ENCODE measurements around the gene TBC1D1.
A peak's percentile ranks its signal among the peaks of the same experiment; 100 is the strongest.

Gene TBC1D1

DNA sequence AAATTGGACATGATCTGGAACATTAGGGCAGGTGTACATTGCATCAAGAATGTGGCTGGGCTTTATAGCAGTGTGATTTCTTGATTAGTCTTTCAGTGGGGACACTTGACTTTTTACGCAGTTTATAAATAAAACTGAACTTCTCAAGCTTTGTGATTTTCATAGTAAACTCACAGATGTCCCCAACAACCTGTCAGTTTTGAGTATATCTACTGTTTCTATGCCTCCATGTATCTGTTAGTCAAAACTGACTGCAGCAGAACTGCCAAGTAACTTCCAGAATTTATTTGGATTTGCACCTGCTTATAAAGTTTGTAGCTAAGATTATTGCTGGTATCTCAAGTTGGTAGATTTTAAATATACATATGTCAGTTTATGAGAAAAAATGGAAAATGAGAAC, 89.4 kb downstream of the TBC1D1 start:
- no peak overlapping the region for H3K4me3 Mint-ChIP-seq
- ATAC-seq (replicated peaks; ENCODE audit: extremely low read depth, poor library complexity, severe bottlenecking) = no peak
- no peaks in the 10 kb centered on the region for H3K36me3 Mint-ChIP-seq (ENCODE audit: insufficient read depth)
- DNase-seq (ENCODE audit: low spot score in 2 of 2) = no peak
- H3K4me1 Mint-ChIP-seq = peaks cover 23% of the 10 kb centered on the region
- H3K27ac Mint-ChIP-seq (ENCODE audit: low read depth) = no peak overlapping the region
- H3K27me3 Mint-ChIP-seq = no peaks in the 10 kb centered on the region
- H3K9me3 Mint-ChIP-seq = no peaks in the 10 kb centered on the region

- Mint-ChIP-seq H3K36me3 (ENCODE audit: insufficient read depth) (no peaks in the 10 kb centered on the region), H3K27me3 (no peaks in the 10 kb centered on the region), H3K9me3 (no peaks in the 10 kb centered on the region), H3K4me3 (no peak overlapping the region), H3K4me1 (peaks cover 29% of the 10 kb centered on the region), H3K27ac (ENCODE audit: low read depth) (no peak overlapping the region)
- DNase-seq (ENCODE audit: low spot score in 2 of 2) (no peak), ATAC-seq (replicated peaks; ENCODE audit: extremely low read depth, poor library complexity, severe bottlenecking) (no peak)
Observed at GRCh38 chr4:37981425-37981824, 90.5 kb downstream of the TBC1D1 start.

GRCh38 chr4:37981844-37982720, 91.2 kb downstream of the TBC1D1 start:
- peak overlapping the region; percentile 8 for H3K27ac Mint-ChIP-seq (ENCODE audit: low read depth)
- no peak for ATAC-seq (replicated peaks; ENCODE audit: extremely low read depth, poor library complexity, severe bottlenecking)
- no peaks in the 10 kb centered on the region for H3K9me3 Mint-ChIP-seq
- H3K36me3 Mint-ChIP-seq (ENCODE audit: insufficient read depth) = no peaks in the 10 kb centered on the region
- no peak for DNase-seq (ENCODE audit: low spot score in 2 of 2)
- H3K4me3 Mint-ChIP-seq = no peak overlapping the region
- no peaks in the 10 kb centered on the region for H3K27me3 Mint-ChIP-seq
- peaks cover 29% of the 10 kb centered on the region for H3K4me1 Mint-ChIP-seq

DNA sequence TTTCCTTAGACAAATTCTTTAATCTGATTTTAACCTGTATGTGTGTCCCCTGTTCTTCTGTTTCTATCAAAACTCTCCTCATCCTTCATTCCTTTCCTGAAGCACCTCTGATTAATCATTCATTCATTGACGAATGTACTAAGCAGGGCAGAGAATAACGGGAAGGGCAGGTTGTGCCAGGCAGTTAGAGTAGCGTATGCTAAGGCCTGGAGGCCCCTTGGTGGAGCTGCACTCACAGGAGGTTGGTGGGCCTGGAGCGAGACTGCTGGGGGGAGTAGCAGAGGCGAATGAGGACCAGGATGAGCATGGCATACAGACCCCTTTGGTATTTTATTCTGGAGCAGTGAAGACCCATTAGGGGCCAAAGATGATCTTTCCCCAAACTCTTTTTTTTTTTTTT, 91.9 kb downstream of the TBC1D1 start:
- no peaks in the 10 kb centered on the region for H3K27me3 Mint-ChIP-seq
- no peak overlapping the region for H3K4me3 Mint-ChIP-seq
- no peaks in the 10 kb centered on the region for H3K9me3 Mint-ChIP-seq
- ATAC-seq (replicated peaks; ENCODE audit: extremely low read depth, poor library complexity, severe bottlenecking) (no peak), DNase-seq (ENCODE audit: low spot score in 2 of 2) (no peak)
- H3K36me3 Mint-ChIP-seq (ENCODE audit: insufficient read depth) = no peaks in the 10 kb centered on the region
- H3K27ac Mint-ChIP-seq (ENCODE audit: low read depth) = peak overlapping the region; percentile 8
- H3K4me1 Mint-ChIP-seq = peaks cover 34% of the 10 kb centered on the region

GRCh38 chr4:37983951-37984350, 93.1 kb downstream of the TBC1D1 start:
- peaks cover 35% of the 10 kb centered on the region for H3K4me1 Mint-ChIP-seq
- no peak for ATAC-seq (replicated peaks; ENCODE audit: extremely low read depth, poor library complexity, severe bottlenecking)
- H3K9me3 Mint-ChIP-seq = no peaks in the 10 kb centered on the region
- H3K27ac Mint-ChIP-seq (ENCODE audit: low read depth) = no peak overlapping the region
- no peak for DNase-seq (ENCODE audit: low spot score in 2 of 2)
- H3K36me3 Mint-ChIP-seq (ENCODE audit: insufficient read depth) = no peaks in the 10 kb centered on the region
- H3K27me3 Mint-ChIP-seq = no peaks in the 10 kb centered on the region
- no peak overlapping the region for H3K4me3 Mint-ChIP-seq

GRCh38 chr4:37985730-37986275, 94.9 kb downstream of the TBC1D1 start:
- H3K27ac Mint-ChIP-seq (ENCODE audit: low read depth) = no peak overlapping the region
- no peaks in the 10 kb centered on the region for H3K36me3 Mint-ChIP-seq (ENCODE audit: insufficient read depth)
- H3K9me3 Mint-ChIP-seq = no peaks in the 10 kb centered on the region
- no peaks in the 10 kb centered on the region for H3K27me3 Mint-ChIP-seq
- H3K4me1 Mint-ChIP-seq = peaks cover 38% of the 10 kb centered on the region
- H3K4me3 Mint-ChIP-seq = no peak overlapping the region
- no peak for ATAC-seq (replicated peaks; ENCODE audit: extremely low read depth, poor library complexity, severe bottlenecking)
- no peak for DNase-seq (ENCODE audit: low spot score in 2 of 2)

- Mint-ChIP-seq H3K4me1 (peaks cover 19% of the 10 kb centered on the region), H3K36me3 (ENCODE audit: insufficient read depth) (no peaks in the 10 kb centered on the region), H3K4me3 (no peak overlapping the region), H3K27ac (ENCODE audit: low read depth) (no peak overlapping the region), H3K9me3 (no peaks in the 10 kb centered on the region), H3K27me3 (no peaks in the 10 kb centered on the region)
- no peak for DNase-seq (ENCODE audit: low spot score in 2 of 2)
- no peak for ATAC-seq (replicated peaks; ENCODE audit: extremely low read depth, poor library complexity, severe bottlenecking)
Observed at GRCh38 chr4:37988670-37989069, 97.8 kb downstream of the TBC1D1 start.

GRCh38 chr4:37989398-37990260, 98.7 kb downstream of the TBC1D1 start:
- peaks cover 25% of the 10 kb centered on the region for H3K4me1 Mint-ChIP-seq
- H3K4me3 Mint-ChIP-seq = no peak overlapping the region
- no peaks in the 10 kb centered on the region for H3K27me3 Mint-ChIP-seq
- no peaks in the 10 kb centered on the region for H3K9me3 Mint-ChIP-seq
- H3K36me3 Mint-ChIP-seq (ENCODE audit: insufficient read depth) = no peaks in the 10 kb centered on the region
- no peak overlapping the region for H3K27ac Mint-ChIP-seq (ENCODE audit: low read depth)
- ATAC-seq (replicated peaks; ENCODE audit: extremely low read depth, poor library complexity, severe bottlenecking) (no peak), DNase-seq (ENCODE audit: low spot score in 2 of 2) (no peak)

GRCh38 chr4:37990731-37991245, 99.9 kb downstream of the TBC1D1 start:
- ATAC-seq (replicated peaks; ENCODE audit: extremely low read depth, poor library complexity, severe bottlenecking) (no peak), DNase-seq (ENCODE audit: low spot score in 2 of 2) (no peak)
- H3K4me1 Mint-ChIP-seq = peaks cover 27% of the 10 kb centered on the region
- no peaks in the 10 kb centered on the region for H3K9me3 Mint-ChIP-seq
- H3K36me3 Mint-ChIP-seq (ENCODE audit: insufficient read depth) = no peaks in the 10 kb centered on the region
- H3K27ac Mint-ChIP-seq (ENCODE audit: low read depth) = no peak overlapping the region
- no peak overlapping the region for H3K4me3 Mint-ChIP-seq
- no peaks in the 10 kb centered on the region for H3K27me3 Mint-ChIP-seq

- Mint-ChIP-seq H3K27me3 (no peaks in the 10 kb centered on the region), H3K4me1 (peaks cover 29% of the 10 kb centered on the region), H3K4me3 (no peak overlapping the region), H3K27ac (ENCODE audit: low read depth) (no peak overlapping the region), H3K9me3 (no peaks in the 10 kb centered on the region), H3K36me3 (ENCODE audit: insufficient read depth) (no peaks in the 10 kb centered on the region)
- DNase-seq (ENCODE audit: low spot score in 2 of 2) (no peak), ATAC-seq (replicated peaks; ENCODE audit: extremely low read depth, poor library complexity, severe bottlenecking) (no peak)
Observed at GRCh38 chr4:37991623-37992410, 100.9 kb downstream of the TBC1D1 start.

- peaks cover 33% of the 10 kb centered on the region for H3K4me1 Mint-ChIP-seq
- no peaks in the 10 kb centered on the region for H3K9me3 Mint-ChIP-seq
- no peaks in the 10 kb centered on the region for H3K36me3 Mint-ChIP-seq (ENCODE audit: insufficient read depth)
- H3K27ac Mint-ChIP-seq (ENCODE audit: low read depth) = no peak overlapping the region
- no peak for ATAC-seq (replicated peaks; ENCODE audit: extremely low read depth, poor library complexity, severe bottlenecking)
- H3K27me3 Mint-ChIP-seq = no peaks in the 10 kb centered on the region
- no peak overlapping the region for H3K4me3 Mint-ChIP-seq
- DNase-seq (ENCODE audit: low spot score in 2 of 2) = no peak
Observed at GRCh38 chr4:37993806-37994205, 102.9 kb downstream of the TBC1D1 start.

- no peak for DNase-seq (ENCODE audit: low spot score in 2 of 2)
- Mint-ChIP-seq H3K9me3 (no peaks in the 10 kb centered on the region), H3K4me1 (peaks cover 32% of the 10 kb centered on the region), H3K4me3 (no peak overlapping the region), H3K27ac (ENCODE audit: low read depth) (no peak overlapping the region), H3K27me3 (no peaks in the 10 kb centered on the region), H3K36me3 (ENCODE audit: insufficient read depth) (no peaks in the 10 kb centered on the region)
- ATAC-seq (replicated peaks; ENCODE audit: extremely low read depth, poor library complexity, severe bottlenecking) = no peak
Observed at GRCh38 chr4:37994569-37994968, 103.7 kb downstream of the TBC1D1 start.
